Measurements from ENCODE around the gene NEK6.

Gene NEK6

DNA sequence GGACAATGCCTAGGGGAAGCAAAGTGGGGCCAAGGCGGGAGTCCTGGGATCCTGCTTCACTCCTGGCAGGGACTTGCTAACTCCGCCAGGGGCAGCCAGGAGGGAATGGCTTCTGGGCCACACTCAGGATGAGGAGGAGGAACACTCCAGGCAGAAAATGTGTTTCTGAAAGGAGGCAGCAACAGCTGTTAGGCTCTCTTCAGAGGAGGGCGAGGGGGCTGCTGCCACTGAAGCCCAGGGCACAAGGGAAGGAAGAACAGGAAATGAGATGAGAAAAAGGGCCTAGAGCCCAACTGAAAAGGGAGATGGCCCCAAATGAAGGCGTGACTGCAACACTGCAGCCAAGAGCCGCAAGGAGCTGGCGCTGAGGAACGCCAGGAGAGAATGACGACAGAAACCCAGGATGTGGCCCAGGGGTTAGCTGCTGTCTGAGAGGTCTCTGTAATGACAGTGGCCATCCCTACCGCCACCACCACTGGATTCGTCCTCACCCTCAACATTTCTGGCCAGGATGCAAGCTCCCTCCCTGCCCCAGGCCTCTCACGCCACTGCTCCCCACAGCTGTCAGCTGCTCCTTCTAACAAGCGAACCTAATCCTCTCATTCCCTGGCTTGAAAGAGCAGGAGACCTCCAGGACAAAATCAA, 141.7 kb downstream of the NEK6 start:
- DNase-seq (ENCODE audit: low read depth, low spot score): no peak

DNA sequence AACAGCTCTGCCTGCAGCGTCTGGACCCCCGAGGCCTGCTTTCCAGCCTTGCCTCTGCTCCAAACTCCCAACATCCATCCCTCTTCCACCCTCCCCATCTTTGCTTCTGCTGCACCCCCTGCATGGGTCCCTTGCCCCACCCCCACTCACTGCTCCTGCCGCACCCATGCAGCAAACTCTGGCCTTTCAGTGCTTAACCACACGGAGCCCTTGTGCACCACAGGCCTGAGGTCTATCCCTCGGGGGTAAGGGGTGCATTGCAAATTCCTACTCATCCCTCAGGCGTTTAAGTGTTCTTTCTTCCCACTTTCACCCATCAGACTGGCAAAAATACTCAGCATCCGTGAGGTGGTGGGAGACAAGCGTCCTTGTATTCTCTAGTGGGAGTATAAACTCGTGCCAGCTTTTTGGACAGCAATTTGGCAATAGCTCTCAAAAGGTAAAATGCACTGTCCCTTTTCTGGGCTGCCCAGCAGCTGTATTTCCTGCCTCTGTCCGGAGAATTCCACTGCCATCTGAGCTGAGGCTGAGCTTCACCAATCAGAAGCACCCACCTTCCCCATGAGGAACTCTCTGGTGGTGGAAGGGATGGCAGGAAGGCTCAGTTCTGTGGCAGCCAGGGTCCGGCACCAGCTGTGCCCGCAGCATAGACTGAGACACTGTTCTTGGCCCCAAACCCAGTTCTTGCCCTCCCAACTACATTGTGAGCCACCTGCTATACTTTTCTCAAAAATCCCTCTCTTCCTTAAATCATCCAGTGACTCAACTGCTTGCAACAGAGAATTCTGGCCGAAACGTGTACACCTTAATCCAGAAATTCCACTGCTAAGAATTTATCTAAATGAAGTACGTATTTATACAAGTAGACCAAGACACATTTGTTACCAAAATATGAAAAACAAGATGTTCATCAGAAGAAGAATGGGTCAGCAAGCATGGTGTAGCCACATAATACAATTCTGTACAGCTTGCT, 142.5 kb downstream of the NEK6 start:
- no peak for DNase-seq (ENCODE audit: low read depth, low spot score)

Measured in smooth muscle cell of the brain vasculature (primary cell).